Stomach (tissue), 9 donors: ENCODE data around the gene HLA-E. TPM values are rescaled to one million over a fixed set of nuclear protein-coding genes. Genes with fewer than 3 reads are reported as not detected.
A peak's percentile ranks its signal among the peaks of the same experiment; 100 is the strongest.
"Not testable (repeated sequence)": the region's sequence is repeated elsewhere in the genome, so short reads cannot be mapped to it uniquely, and the experiment has no call there.

Experiments
- DNase-seq, 2 donors: peaks; one replicate each; pipeline versions ENCODE4 v3.0.0 to v3.0.0-alpha.2; 2013 to 2019
- H3K27ac ChIP-seq, 5 donors: fragments of 200-600 bp in 4 of 5; sonication (generic) in 4 of 5; one replicate each; pipeline ENCODE4 v1.5.1; 2013 to 2019; ENCODE audit warnings: mild to moderate bottlenecking in 1 of 5, moderate library complexity in 1 of 5
- H3K27me3 ChIP-seq, 3 donors: fragments of 200-600 bp; sonication (generic); one replicate each; pipeline ENCODE4 v1.5.1; 2017 to 2019; ENCODE audit warnings: mixed run types in 1 of 3
- H3K36me3 ChIP-seq, 4 donors: fragments of 200-600 bp; sonication (generic); 1 replicate in 3 of 4; 2 replicates in 1 of 4; pipeline ENCODE4 v1.5.1; 2016 to 2019
- H3K4me1 ChIP-seq, 4 donors: fragments of 200-600 bp; sonication (generic); one replicate each; pipeline ENCODE4 v1.5.1; 2016 to 2019
- H3K4me3 ChIP-seq, 4 donors: fragments of 200-600 bp; sonication (generic) in 3 of 4; one replicate each; pipeline ENCODE4 v1.5.1; 2016 to 2019; ENCODE audit warnings: mild to moderate bottlenecking in 1 of 4
- H3K9me3 ChIP-seq, 4 donors: fragments of 200-600 bp; sonication (generic); one replicate each; pipeline ENCODE4 v1.5.1; 2016 to 2019
- EP300 ChIP-seq: sonication (generic); formaldehyde crosslinking; IDR thresholded peaks from one replicate; pipeline ENCODE4 v1.6.1; 2017; ENCODE audit warnings: antibody characterized with exemption
- POLR2A ChIP-seq, 4 donors: fragments of 450-650 bp; IDR thresholded peaks; one replicate each; pipeline ENCODE4 v1.6.1; 2016; ENCODE audit warnings: antibody characterized with exemption in 4 of 4, control low read depth in 2 of 4, mild to moderate bottlenecking in 1 of 4, moderate library complexity in 1 of 4
- POLR2AphosphoS5 ChIP-seq, 3 donors: sonication (generic); formaldehyde crosslinking; IDR thresholded peaks; one replicate each; pipeline ENCODE4 v1.6.1; 2016; ENCODE audit warnings: antibody characterized with exemption in 3 of 3
- WGBS, 5 donors: extraction: QIAGEN DNeasy Blood & Tissue Kit in 3 of 5; methylation state at CpG; one replicate each; pipeline versions ENCODE4 v1.1.5 to v1.1.7; 2013 to 2018; 5-methylcytosine and 5-hydroxymethylcytosine counted together
- intact Hi-C: fragments of 100-400 bp; cut with DNase I; formaldehyde crosslinking; loops from one replicate; pipeline ENCODE4 v1.15.1; 2023; ENCODE audit warnings: low total_unique reads
- polyA plus RNA-seq, 3 donors: library from polyadenylated mRNA; stranded (reverse); fragments of 200-250 nt; gene quantifications; one replicate each; pipeline ENCODE4 v1.2.3, GENCODE V29; 2013
- total RNA-seq, 5 donors: library from RNA; depleted of rRNA; stranded (reverse); fragments of >200 nt; gene quantifications; one replicate each; pipeline versions ENCODE4 v1.1.0 to v1.2.3, GENCODE V29; 2014 to 2016
- TF ChIP-seq, protein P1 (sequence below), 7 experiments: fragments of 450-650 bp in 4 of 7; fragments of 200-600 bp in 3 of 7; sonication (generic) in 3 of 7; IDR thresholded peaks; one replicate each; pipeline ENCODE4 v1.5.1; 2016 to 2019; ENCODE audit warnings: antibody characterized with exemption in 7 of 7, control low read depth in 2 of 7, mild to moderate bottlenecking in 1 of 7
- donor health status: healthy with polysubstance abuse.
- donor health status: Bipolar disorder and iron deficiency.
- donor health status: healthy.

Gene HLA-E
- total and polyA plus RNA-seq, 8 donors: 120 to 566 (median 245) TPM

GRCh38 chr6:30491991-30492952 lies 3.0 kb downstream of the HLA-E start:
- Histone ChIP-seq H3K4me1 (peaks cover 24 to 75% (median 35%) of the 10 kb centered on the region in 4 donors), H3K27me3 (no peaks in the 10 kb centered on the region), H3K27ac (peak overlapping the region in 2 of 5 donors; percentile 38 to 100), H3K9me3 (no peaks in the 10 kb centered on the region), H3K4me3 (peak overlapping the region; percentile 64 to 93 (median 80)), H3K36me3 (peaks cover 30 to 44% (median 43%) of the 10 kb centered on the region in 4 donors)
- DNase-seq: no peak
- WGBS, 5 donors: 74 to 86% (median 81%) methylated on average over 16 of the region's 16 CpGs
- TF ChIP-seq, protein P1, sequence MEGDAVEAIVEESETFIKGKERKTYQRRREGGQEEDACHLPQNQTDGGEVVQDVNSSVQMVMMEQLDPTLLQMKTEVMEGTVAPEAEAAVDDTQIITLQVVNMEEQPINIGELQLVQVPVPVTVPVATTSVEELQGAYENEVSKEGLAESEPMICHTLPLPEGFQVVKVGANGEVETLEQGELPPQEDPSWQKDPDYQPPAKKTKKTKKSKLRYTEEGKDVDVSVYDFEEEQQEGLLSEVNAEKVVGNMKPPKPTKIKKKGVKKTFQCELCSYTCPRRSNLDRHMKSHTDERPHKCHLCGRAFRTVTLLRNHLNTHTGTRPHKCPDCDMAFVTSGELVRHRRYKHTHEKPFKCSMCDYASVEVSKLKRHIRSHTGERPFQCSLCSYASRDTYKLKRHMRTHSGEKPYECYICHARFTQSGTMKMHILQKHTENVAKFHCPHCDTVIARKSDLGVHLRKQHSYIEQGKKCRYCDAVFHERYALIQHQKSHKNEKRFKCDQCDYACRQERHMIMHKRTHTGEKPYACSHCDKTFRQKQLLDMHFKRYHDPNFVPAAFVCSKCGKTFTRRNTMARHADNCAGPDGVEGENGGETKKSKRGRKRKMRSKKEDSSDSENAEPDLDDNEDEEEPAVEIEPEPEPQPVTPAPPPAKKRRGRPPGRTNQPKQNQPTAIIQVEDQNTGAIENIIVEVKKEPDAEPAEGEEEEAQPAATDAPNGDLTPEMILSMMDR (IDR thresholded peaks at IDR 0.05): no peak
- TF ChIP-seq POLR2A (IDR thresholded peaks at IDR 0.05) (no peak), EP300 (no peak), POLR2AphosphoS5 (IDR thresholded peaks at IDR 0.05) (no peak)
- intact Hi-C loops: no loop called here

GRCh38 chr6:30493643-30494250 lies 4.4 kb downstream of the HLA-E start:
- 72 to 82% (median 76%) methylated on average over 7 to 8 of the region's 8 CpGs for WGBS, 5 donors
- intact Hi-C loops: no loop called here
- peak overlapping the region in 2 of 4 donors; percentile 17 to 87 for H3K4me3 ChIP-seq

DNA sequence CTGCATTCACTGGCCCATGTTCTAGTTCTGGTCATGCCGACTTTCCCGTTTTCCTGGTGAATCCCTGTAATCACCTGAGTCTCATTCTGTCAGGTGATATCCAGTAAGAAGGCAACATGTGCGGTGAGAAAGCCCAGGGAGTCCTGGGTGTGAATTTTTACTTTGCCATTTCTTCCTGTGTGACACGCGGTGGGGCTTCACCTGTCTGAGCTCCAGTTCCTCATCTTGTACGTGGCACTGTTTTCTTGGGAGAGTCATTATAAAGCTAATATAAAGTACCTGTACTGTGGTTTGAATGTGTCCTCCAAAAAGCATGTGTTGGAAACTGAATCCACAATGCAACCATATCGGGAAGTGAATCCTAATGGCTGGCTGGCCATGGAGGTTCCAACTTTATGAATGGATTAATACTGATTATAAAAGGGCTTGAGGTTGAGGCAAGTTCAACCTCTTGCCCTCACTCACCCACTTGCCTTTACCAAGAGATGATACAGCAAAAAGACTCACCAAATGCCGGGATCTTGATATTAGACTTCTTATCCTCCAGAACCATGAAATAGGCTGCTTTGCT lies 5.1 kb downstream of the HLA-E start:
- Histone ChIP-seq H3K36me3 (peaks cover 30 to 44% (median 43%) of the 10 kb centered on the region in 4 donors), H3K4me3 (peak overlapping the region in 1 of 4 donors; percentile 17), H3K27ac (peak overlapping the region in 1 of 5 donors; percentile 72), H3K9me3 (no peaks in the 10 kb centered on the region), H3K27me3 (no peaks in the 10 kb centered on the region), H3K4me1 (peaks cover 24 to 73% (median 35%) of the 10 kb centered on the region in 4 donors)
- intact Hi-C loops: no loop called here
- TF ChIP-seq, protein P1 (IDR thresholded peaks at IDR 0.05): no peak
- TF ChIP-seq POLR2AphosphoS5 (IDR thresholded peaks at IDR 0.05) (no peak), POLR2A (IDR thresholded peaks at IDR 0.05) (no peak), EP300 (no peak)
- DNase-seq: no peak
- 77 to 87% (median 84%) methylated on average over 8 of the region's 8 CpGs for WGBS, 5 donors

More at GRCh38 chr6:30493643-30494250, 4.4 kb downstream of the HLA-E start:
- Histone ChIP-seq H3K4me1 (peaks cover 24 to 76% (median 35%) of the 10 kb centered on the region in 4 donors), H3K27me3 (no peaks in the 10 kb centered on the region), H3K9me3 (no peaks in the 10 kb centered on the region), H3K36me3 (peaks cover 30 to 44% (median 43%) of the 10 kb centered on the region in 4 donors), H3K27ac (peak overlapping the region in 1 of 5 donors; percentile 72)
- peak in 1 of 3 donors; percentile 25 for TF ChIP-seq POLR2AphosphoS5 (IDR thresholded peaks at IDR 0.05)
- TF ChIP-seq POLR2A (IDR thresholded peaks at IDR 0.05): no peak
- TF ChIP-seq, protein P1 (IDR thresholded peaks at IDR 0.05): peak in 1 of 7 experiments; percentile 12
- no peak for DNase-seq

- 82 to 86% (median 84%) methylated on average over 4 of the region's 4 CpGs for WGBS, 5 donors
Observed at GRCh38 chr6:30495060-30495459, 5.8 kb downstream of the HLA-E start.

More at GRCh38 chr6:30495060-30495459, 5.8 kb downstream of the HLA-E start:
- H3K9me3 ChIP-seq, intact Hi-C loops, DNase-seq, H3K4me3 ChIP-seq, H3K27me3 ChIP-seq: not testable (repeated sequence)
- H3K4me1 ChIP-seq: peaks cover 24 to 73% (median 35%) of the 10 kb centered on the region in 4 donors
- peaks cover 30 to 44% (median 43%) of the 10 kb centered on the region in 4 donors for H3K36me3 ChIP-seq
- peak overlapping the region in 3 of 5 donors; percentile 7 to 72 (median 49) for H3K27ac ChIP-seq
